Measurements from ENCODE around the gene RALY.

- TF ChIP-seq ARNT (IDR thresholded peaks at IDR 0.05): no peak
- no peak for TF ChIP-seq SP1 (IDR thresholded peaks at IDR 0.05)
- no peak for TF ChIP-seq SUZ12 (IDR thresholded peaks at IDR 0.05)
- no peak for TF ChIP-seq PKNOX1 (IDR thresholded peaks at IDR 0.05)
- no peak for TF ChIP-seq FOXK2 (IDR thresholded peaks at IDR 0.05)
- no peak for TF ChIP-seq TARDBP (IDR thresholded peaks at IDR 0.05)
- no peak for TF ChIP-seq FOXA1 (IDR thresholded peaks at IDR 0.05)
Measured at GRCh38 chr20:34123309-34123708, 129.6 kb downstream of the RALY start.
